GM21528 (cell line): ENCODE data around the gene CLEC14A.

Experiments used
- ATAC-seq: cut with Tn5 transposase; IDR thresholded peaks from one replicate; pipeline ENCODE4 v1.9.1; 2021; ENCODE audit warnings: mild to moderate bottlenecking, moderate library complexity; ENCODE audit not compliant: unreplicated experiment, low FRiP score

CLEC14A gene, protein sequence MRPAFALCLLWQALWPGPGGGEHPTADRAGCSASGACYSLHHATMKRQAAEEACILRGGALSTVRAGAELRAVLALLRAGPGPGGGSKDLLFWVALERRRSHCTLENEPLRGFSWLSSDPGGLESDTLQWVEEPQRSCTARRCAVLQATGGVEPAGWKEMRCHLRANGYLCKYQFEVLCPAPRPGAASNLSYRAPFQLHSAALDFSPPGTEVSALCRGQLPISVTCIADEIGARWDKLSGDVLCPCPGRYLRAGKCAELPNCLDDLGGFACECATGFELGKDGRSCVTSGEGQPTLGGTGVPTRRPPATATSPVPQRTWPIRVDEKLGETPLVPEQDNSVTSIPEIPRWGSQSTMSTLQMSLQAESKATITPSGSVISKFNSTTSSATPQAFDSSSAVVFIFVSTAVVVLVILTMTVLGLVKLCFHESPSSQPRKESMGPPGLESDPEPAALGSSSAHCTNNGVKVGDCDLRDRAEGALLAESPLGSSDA

GRCh38 chr14:38255673-38256532 is at the start of gene CLEC14A:
CLEC14A (minus strand) TSS chr14:38256093; CDS start chr14:38256022, 71 bp downstream.
- no peak for ATAC-seq

DNA sequence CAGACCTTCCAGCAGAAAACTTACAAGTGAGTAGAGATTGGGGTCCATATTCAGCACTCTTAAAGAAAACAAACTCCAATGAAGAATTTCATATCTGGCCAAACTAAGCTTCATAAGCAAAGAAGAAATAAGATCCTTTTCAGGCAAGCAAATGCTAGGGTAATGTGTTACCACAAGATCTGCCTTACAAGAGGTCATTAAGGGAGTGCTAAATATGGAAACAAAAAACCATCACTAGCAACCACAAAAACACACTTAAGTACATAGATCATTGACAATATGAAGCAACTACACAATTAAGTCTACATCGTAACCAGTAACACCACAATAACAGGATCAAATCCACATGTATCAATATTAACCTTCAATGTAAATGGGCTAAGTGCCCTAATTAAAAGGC is 47.1 kb upstream of the CLEC14A start:
- ATAC-seq = no peak

- ATAC-seq = no peak
Measured at GRCh38 chr14:38302034-38302433, 46.1 kb upstream of the CLEC14A start.

DNA sequence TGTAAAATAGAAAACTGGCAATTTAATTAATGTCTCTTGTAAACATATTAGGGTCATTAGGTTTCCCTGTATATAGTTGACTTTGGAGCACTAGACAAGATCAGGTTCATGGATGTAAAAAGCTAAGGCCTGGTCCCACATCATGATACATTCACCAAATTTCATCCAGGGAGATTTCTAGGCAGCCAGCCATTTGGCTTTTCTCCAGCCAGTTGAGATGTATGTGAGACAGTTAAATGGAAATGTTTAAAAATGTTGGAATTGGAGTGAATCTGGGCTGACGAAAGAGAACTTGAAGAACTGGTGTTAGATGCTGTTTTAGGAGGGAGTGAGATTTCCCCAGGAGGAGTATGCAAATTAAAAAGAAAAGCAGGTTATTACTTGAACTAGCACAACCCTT is 41.8 kb upstream of the CLEC14A start:
- no peak for ATAC-seq

DNA sequence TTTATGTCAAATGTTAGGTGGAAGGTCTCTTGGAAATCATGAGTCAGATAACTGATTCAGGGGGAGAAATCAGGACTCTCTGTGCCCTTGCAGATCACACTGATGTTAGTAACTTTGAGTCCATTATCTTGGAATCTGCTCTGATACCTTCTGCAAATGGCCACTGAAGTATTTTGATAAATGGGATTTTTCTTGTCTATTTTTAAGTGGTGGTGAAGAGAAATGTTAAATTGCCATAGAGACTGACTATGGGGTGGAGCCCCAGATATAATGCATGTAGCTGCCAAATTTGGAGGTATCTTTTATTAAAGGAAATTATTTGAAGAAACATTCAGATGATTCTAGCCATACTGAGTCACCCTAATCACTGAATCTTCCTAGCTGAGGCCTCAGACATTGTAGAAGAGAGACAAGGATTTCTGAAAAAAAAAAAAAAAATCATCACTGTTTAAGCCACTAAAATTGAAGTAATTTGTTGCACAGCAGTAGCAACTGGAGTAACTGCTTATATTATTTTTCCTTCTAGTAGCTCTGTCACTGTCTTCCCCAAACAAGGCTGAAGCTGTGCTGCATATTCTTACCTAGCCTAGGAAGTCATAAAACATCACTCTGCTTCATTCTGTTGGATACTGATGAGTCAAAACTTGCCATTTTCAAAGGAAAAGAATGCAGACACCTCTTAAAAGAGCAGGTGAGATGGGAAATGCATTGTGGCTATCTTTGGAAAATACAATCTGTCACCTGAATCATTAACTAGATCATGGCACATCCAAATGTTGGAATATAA is 36.0 kb upstream of the CLEC14A start:
- no peak for ATAC-seq

GRCh38 chr14:38290601-38291188 is 34.8 kb upstream of the CLEC14A start:
- ATAC-seq = no peak

DNA sequence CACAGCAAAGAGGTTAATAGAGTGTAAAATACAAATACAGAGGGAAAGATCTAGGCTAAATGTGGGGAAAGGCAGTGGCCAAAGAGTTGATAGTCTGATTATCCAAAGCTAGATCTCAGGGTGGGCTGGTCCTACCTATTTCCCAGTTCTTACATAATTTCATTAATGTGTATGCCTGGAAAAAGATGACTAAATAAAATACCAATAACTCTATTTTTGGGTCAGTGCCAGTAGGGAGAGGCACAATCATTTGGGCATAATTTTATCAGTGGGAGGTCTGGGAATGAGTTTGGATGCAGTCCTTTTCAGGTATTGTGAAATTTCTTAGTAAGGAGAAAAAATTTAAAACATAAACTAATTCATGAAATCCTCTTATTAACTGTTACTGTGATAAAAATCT is 30.6 kb upstream of the CLEC14A start:
- ATAC-seq = no peak

DNA sequence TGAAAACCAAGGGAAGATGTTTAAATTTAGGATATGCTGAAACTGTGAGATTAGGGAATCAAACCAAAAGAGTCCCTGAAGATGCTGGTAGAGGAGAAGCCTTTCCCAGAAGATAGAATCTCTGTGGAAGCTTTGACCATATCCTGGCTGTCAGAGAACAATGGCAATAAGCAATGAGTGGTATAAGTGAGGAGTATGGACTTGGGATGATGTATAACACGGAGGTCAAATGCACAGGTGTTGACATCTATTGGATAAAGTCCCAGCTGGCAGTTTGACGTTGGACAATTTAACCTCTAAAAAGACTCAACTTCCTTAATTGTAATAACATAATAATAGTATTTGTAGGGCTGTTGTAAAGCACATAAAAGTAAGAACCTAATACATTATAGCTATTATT is 30.1 kb upstream of the CLEC14A start:
- ATAC-seq = no peak

- no peak for ATAC-seq
Measured at GRCh38 chr14:38282936-38283335, 27.0 kb upstream of the CLEC14A start.

DNA sequence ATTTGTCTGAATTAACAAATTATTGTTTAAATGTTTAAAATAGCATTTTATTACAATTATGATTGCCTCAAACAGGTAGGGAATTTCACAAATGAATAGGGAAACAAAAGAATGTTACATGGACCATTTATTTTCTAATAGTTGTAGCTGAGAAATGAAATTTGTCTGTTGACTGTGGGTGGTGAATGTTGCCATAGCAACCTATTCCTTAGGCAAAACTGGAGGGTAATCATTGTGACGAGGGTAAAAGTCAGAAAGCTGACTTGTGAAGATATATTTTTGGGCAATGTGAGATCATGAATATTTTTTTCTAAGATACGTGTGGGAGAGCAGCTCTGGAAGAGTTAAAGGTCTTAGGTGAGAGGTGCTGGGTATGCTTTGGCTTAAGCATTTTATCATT is 24.2 kb upstream of the CLEC14A start:
- ATAC-seq = no peak

- ATAC-seq = no peak
Measured at GRCh38 chr14:38279572-38279971, 23.7 kb upstream of the CLEC14A start.

DNA sequence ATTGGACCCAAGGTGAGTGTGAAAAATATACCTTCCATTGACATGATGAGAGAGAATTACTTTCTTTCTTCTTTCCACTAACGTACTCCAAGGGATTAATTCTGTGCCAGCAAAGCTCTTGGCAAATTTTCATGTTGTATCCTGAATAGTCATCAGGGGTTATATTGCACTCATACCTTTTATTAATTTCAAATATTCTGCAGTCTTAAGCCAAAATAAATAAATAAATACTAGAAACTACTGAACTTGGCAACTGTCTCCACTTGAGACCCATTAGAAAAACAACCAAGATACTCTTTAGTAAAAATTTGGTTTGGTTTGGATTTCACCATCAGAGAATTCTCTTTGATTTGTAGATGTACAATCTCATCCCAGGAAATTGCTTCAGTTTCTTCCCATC is 22.1 kb upstream of the CLEC14A start:
- ATAC-seq = no peak

GRCh38 chr14:38262844-38263243 is 7.0 kb upstream of the CLEC14A start:
- no peak for ATAC-seq

- no peak for ATAC-seq
Measured at GRCh38 chr14:38261620-38262019, 5.7 kb upstream of the CLEC14A start.

GRCh38 chr14:38257507-38257906 is 1.6 kb upstream of the CLEC14A start:
- ATAC-seq = no peak

GRCh38 chr14:38256533-38256840 is 594 bp upstream of the CLEC14A start:
- ATAC-seq = no peak

- ATAC-seq = no peak
Measured at GRCh38 chr14:38255408-38255672, 553 bp downstream of the CLEC14A start.

DNA sequence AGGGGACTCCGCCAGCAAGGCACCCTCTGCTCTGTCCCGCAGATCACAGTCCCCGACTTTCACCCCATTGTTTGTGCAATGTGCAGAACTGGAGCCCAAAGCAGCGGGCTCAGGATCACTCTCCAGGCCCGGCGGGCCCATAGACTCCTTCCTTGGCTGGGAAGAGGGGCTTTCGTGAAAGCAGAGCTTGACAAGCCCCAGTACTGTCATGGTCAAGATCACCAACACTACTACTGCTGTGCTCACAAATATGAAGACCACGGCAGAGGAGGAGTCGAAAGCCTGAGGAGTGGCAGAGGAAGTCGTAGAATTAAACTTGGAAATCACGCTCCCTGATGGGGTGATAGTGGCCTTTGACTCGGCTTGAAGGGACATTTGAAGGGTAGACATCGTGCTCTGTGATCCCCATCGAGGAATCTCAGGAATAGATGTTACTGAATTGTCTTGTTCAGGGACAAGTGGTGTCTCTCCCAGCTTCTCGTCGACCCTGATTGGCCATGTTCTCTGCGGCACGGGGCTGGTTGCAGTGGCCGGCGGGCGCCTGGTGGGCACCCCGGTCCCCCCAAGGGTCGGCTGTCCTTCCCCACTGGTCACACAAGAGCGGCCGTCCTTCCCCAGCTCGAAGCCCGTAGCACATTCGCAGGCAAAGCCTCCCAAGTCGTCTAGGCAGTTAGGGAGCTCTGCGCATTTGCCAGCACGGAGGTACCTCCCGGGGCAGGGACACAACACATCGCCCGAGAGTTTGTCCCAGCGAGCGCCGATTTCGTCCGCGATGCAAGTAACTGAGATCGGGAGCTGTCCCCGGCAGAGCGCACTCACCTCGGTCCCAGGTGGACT is 1.1 kb downstream of the CLEC14A start:
- no peak for ATAC-seq

GRCh38 chr14:38253676-38254075 is 2.2 kb downstream of the CLEC14A start:
- ATAC-seq = no peak
